Mesothelial cell of epicardium (in vitro differentiated cells): Measurements from ENCODE around the gene TMEM179. TPM values are rescaled to one million over a fixed set of nuclear protein-coding genes. Genes with fewer than 3 reads are reported as not detected.

Source experiments
- DNase-seq, 2 experiments: peaks; one replicate each; pipeline ENCODE4 v3.0.0; 2021; ENCODE audit warnings: low spot score in 2 of 2; ENCODE audit not compliant: unreplicated experiment in 2 of 2
- H3K27ac Mint-ChIP-seq: 2 replicates; pipeline ENCODE4 v1.8.0; 2021; ENCODE audit warnings: mixed read lengths
- H3K27me3 Mint-ChIP-seq: 2 replicates; pipeline ENCODE4 v1.8.0; 2021; ENCODE audit warnings: low read depth, mixed read lengths
- H3K36me3 Mint-ChIP-seq: 2 replicates; pipeline ENCODE4 v1.8.0; 2021; ENCODE audit warnings: mixed read lengths
- H3K4me1 Mint-ChIP-seq: 2 replicates; pipeline ENCODE4 v1.8.0; 2021; ENCODE audit warnings: mixed read lengths
- H3K4me3 Mint-ChIP-seq: 2 replicates; pipeline ENCODE4 v1.8.0; 2021; ENCODE audit warnings: mild to moderate bottlenecking, moderate library complexity, mixed read lengths
- H3K9me3 Mint-ChIP-seq: 2 replicates; pipeline ENCODE4 v1.8.0; 2021; ENCODE audit warnings: mixed read lengths
- total RNA-seq: library from RNA; stranded (reverse); gene quantifications from 3 replicates; pipeline ENCODE4 v1.2.1, GENCODE V29; 2021
- TF ChIP-seq, protein P1 (sequence below): fragments of 200-600 bp; sonication (generic); IDR thresholded peaks from one replicate; pipeline ENCODE4 v1.5.0; 2021; ENCODE audit warnings: antibody characterized with exemption; ENCODE audit not compliant: unreplicated experiment

TMEM179 gene
- total RNA-seq, 1 donor from 2014 or later, result 6.0 TPM

GRCh38 chr14:104650981-104651875, 46.7 kb upstream of the TMEM179 start:
- H3K36me3 Mint-ChIP-seq, result peaks cover 5% of the 10 kb centered on the region
- DNase-seq, result no peak

DNA sequence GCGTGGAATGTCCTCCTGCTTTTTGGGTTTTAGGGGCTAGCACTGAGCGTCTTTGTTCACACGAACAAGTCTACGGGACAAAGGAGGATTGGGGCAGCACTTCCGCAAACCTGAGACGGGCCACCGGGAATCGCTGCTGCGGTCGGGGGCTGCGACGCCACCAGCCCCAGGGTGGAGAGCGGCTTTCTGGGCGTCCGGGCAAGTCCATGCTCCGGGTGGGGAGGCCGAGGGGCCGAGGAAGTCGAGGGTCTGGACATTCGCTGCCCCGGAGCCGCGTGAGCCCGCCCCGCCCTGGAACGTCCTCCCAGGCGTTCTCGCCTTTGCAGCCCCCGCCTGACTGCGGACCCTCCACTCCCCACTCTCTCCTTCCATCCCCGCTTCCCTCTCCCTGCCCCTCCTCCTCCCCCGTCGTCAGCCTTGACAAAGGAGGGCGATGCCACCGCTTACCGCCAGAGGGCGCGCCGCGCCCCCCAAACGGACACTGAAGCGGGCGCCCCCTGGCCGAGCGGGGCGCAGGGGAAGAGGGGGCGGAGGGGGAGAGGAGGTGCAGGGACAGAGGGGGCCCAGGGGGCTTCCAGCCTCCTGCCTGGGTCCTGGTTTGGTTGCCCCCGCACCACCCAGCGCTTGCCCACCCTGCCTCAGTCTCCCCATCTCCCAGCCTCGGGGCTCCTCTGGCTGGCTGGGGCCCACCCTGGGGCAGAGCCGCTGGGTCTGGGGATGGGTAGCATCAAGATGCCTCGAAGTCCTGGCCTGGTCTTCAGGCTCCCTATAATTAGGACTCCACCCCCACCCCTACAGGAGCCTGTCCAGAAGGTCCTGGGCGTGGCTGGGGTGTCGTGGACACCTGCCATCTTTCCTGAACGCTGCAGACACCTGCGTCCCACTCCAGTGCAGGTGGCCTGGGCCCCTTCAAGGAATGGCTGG, 45.7 kb upstream of the TMEM179 start:
- TF ChIP-seq, protein P1, sequence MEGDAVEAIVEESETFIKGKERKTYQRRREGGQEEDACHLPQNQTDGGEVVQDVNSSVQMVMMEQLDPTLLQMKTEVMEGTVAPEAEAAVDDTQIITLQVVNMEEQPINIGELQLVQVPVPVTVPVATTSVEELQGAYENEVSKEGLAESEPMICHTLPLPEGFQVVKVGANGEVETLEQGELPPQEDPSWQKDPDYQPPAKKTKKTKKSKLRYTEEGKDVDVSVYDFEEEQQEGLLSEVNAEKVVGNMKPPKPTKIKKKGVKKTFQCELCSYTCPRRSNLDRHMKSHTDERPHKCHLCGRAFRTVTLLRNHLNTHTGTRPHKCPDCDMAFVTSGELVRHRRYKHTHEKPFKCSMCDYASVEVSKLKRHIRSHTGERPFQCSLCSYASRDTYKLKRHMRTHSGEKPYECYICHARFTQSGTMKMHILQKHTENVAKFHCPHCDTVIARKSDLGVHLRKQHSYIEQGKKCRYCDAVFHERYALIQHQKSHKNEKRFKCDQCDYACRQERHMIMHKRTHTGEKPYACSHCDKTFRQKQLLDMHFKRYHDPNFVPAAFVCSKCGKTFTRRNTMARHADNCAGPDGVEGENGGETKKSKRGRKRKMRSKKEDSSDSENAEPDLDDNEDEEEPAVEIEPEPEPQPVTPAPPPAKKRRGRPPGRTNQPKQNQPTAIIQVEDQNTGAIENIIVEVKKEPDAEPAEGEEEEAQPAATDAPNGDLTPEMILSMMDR, result peak; percentile 98
- H3K27me3 Mint-ChIP-seq, result peaks cover 6% of the 10 kb centered on the region
- peaks cover 3% of the 10 kb centered on the region for H3K4me1 Mint-ChIP-seq
- peak; percentile 72 to 89 for DNase-seq
- no peak overlapping the region for H3K27ac Mint-ChIP-seq
- peaks cover 5% of the 10 kb centered on the region for H3K36me3 Mint-ChIP-seq
- peak overlapping the region; percentile 77 for H3K4me3 Mint-ChIP-seq
- peaks cover 22% of the 10 kb centered on the region for H3K9me3 Mint-ChIP-seq

More at GRCh38 chr14:104650981-104651875, 46.7 kb upstream of the TMEM179 start:
- H3K27me3 Mint-ChIP-seq, result peaks cover 8% of the 10 kb centered on the region
- no peak overlapping the region for H3K27ac Mint-ChIP-seq
- TF ChIP-seq, protein P1, result no peak
- peaks cover 15% of the 10 kb centered on the region for H3K9me3 Mint-ChIP-seq
- no peak overlapping the region for H3K4me3 Mint-ChIP-seq
- peaks cover 3% of the 10 kb centered on the region for H3K4me1 Mint-ChIP-seq

DNA sequence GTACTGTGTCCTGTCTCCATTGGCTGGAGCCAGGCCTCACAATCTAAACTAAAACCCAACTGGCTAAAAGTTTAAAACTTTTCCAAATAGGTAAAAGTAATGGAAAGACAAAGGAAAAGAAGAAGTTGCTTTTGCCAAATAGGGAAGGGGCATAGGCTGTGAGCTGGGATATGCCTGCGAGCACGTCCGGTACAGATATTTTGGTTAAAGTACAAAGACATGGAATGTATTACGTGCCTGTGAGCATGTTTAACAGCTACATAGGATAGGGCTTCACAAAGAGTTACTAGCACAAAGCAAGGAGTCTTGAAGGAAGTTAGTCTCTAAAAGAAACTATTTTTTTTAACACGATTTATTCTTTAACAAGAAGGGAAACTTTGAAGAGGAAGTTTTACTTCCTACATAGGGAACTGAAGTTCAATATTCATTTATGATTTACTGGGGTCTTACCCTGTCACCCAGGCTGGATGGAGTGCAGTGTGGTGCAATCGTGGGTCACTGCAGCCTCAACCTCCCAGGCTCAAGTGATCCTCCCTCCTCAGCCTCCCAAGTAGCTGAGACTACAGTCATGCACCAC, 43.0 kb upstream of the TMEM179 start:
- Mint-ChIP-seq H3K4me3 (no peak overlapping the region), H3K27me3 (peaks cover 11% of the 10 kb centered on the region), H3K9me3 (peaks cover 20% of the 10 kb centered on the region), H3K36me3 (peaks cover 5% of the 10 kb centered on the region), H3K4me1 (peaks cover 3% of the 10 kb centered on the region), H3K27ac (no peak overlapping the region)
- TF ChIP-seq, protein P1, result no peak
- no peak for DNase-seq

GRCh38 chr14:104644656-104645378, 40.2 kb upstream of the TMEM179 start:
- TF ChIP-seq, protein P1, result no peak
- Mint-ChIP-seq H3K27me3 (peaks cover 13% of the 10 kb centered on the region), H3K4me1 (peaks cover 3% of the 10 kb centered on the region), H3K4me3 (no peak overlapping the region), H3K9me3 (peaks cover 16% of the 10 kb centered on the region), H3K36me3 (peaks cover 5% of the 10 kb centered on the region), H3K27ac (no peak overlapping the region)
- no peak for DNase-seq
